HG03064 (cell line): ENCODE data around the gene MICAL1.
"Not testable (repeated sequence)": the region's sequence is repeated elsewhere in the genome, so short reads cannot be mapped to it uniquely, and the experiment has no call there.

Experiments used
- ATAC-seq: cut with Tn5 transposase; IDR thresholded peaks from one replicate; pipeline ENCODE4 v1.9.1; 2021; ENCODE audit warnings: low read depth; ENCODE audit not compliant: unreplicated experiment

MICAL1 gene

GRCh38 chr6:109478222-109478805 lies 22.7 kb upstream of the MICAL1 start:
- no peak for ATAC-seq

- ATAC-seq = no peak
These were observed 22.2 kb upstream of the MICAL1 start for GRCh38 chr6:109477725-109478124.

DNA sequence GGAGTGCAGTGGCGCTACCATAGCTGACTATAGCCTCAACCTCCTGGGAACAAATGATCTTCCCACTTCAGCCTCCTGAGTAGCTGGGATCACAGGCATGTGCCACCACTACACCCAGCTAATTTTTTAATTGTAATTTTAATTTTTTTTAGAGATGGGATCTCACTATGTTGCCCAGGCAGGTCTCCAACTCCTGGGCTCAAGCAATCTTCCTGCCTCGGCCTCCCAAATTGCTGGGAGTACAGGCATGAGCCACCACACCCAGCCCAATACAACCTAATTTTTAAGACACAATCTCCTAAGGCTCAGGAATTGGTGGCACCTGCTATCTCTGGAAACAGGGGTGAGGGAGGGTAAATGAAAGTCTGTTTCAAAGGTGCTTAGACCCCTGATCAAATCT lies 21.6 kb upstream of the MICAL1 start:
- no peak for ATAC-seq

GRCh38 chr6:109475625-109476024 lies 20.1 kb upstream of the MICAL1 start:
- no peak for ATAC-seq

- ATAC-seq = no peak
These were observed 19.4 kb upstream of the MICAL1 start for GRCh38 chr6:109474995-109475394.

- ATAC-seq = no peak
These were observed 17.5 kb upstream of the MICAL1 start for GRCh38 chr6:109473120-109473519.

DNA sequence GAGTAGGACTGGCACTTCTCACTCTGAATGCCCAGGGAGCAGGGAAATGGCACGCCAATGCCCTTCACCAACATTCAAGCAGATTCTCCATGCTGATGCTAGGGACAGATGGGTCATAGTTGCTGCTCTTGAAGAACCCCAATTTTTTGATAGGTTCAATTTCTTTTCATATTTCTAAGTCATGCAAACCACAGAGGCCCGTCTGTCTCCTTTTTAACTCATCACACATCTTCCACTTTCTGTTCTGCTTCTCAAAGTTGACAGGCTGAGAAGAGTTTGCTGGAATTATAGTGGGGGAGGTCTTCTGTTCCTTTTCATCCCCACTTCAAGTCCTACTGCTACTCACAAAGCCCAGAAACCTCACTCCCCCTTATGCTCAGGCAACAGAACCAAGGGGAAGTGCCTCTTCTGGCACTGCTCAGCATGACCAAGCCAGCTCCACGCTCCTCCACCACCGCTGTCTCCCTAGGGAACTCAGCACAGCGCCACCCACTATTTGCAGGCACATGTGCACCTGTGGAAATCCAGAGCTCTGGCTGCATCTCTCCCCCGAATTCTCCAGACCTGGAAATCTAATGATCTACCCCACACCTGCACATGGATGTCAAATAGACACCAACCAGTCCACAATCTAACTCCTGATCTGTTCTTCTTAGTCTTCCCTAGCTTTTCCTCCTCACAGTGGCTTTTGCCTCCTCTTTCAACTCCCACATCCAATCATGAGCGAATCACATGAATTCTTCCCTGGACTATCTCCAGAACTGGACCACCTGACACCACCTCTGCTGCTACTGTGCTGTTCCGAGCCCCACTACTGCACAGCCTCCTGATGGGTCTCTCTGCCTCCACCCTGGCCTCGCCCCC lies 16.8 kb upstream of the MICAL1 start:
- no peak for ATAC-seq

DNA sequence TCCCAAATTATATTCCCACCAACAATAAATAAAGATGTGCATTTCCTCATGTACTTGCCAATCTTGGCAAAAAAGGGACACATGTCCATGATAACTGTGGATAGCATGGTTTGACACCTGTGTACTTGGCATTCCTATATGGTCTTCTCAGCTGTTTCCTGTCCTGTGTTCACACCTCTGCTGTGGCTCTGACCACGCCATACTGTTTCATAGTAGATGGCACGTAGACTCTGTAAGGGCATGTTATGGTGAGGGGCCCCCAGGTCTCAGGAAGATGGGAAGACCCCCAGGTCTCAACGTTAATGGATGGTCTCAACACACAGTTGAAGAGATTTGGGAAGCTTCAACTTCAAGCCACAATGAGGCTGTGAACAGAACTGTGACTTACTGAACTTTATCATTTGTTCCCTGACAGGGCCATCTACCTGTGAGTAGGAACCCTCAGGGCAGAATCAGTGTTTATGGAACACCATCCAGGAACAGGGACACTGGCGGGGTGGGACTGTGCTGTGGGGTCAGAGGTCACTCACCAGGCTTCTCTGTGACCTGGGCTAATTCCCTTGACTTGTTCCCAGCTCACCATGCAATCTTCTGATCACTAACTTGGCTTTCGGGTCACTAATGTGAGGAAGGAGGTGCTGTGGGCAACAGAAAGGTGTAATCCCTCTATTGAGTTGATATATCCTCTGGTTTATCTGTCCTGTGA lies 15.7 kb upstream of the MICAL1 start:
- ATAC-seq = no peak

DNA sequence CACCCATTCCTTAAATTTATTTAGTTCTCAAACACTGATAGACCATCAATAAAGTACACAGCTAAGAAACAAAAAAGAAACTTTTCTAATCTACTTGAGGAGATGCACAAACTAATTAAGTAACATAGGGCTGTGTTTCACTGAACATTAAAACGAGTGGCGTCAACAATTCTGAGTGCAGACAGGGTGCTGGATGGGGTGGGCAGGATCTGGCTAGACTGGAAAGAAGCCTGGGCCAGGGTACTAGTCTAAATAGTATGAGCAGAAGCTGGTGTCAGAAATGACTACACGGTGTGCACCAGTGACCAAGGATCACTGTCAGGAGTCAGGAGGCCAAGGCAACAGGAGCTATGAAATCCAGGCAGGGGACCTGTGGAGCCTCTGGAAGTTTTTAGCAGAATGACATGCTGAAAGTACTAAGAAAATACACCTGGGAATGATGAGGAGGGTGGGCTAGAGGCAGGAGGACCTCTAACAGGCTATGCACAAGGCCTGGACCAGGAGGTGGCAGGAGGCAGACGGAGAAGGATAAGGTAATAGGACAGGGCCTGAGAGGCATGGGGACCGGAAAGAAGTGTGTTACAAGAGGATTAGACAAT lies 14.1 kb upstream of the MICAL1 start:
- no peak for ATAC-seq

DNA sequence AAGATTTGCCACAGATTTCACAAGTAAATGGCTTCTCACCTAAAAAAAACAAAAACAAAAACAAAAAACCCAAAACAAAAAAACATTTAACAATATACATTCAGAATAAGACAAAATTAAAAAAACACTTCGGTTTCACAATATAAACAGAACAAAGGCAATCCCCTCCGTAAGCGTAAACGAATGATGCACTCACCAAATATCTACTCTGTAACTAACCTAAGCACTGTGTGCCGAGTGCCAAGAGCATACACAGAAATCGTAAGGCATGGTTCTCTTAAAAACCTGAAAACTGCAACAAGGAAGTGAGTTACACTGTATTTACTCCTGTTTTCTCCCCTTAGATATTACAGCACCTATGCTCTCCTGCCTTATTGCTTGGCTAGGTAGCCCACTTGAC lies 12.1 kb upstream of the MICAL1 start:
- ATAC-seq = no peak

GRCh38 chr6:109466212-109466923 lies 10.8 kb upstream of the MICAL1 start:
- ATAC-seq = no peak

DNA sequence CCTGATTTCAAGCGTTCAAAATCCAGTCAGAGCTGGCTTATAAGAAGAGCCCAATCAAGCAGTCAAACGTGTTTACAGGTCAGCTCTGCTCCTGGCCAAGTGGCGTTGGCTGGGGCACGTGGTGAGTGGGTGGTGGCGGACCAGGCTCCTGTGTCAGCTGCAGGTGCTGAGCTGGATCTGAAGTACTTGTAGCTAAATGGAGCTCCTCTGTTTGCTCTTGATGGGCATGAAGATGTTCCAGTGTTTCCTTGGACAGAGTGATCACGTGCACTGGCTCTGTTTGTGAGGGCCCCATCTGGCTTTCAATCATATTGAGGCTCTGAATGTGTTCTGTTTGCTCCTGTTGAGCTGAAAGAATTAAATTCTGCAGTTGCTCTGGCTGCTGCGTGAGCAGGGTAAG lies 10.2 kb upstream of the MICAL1 start:
- ATAC-seq = no peak

DNA sequence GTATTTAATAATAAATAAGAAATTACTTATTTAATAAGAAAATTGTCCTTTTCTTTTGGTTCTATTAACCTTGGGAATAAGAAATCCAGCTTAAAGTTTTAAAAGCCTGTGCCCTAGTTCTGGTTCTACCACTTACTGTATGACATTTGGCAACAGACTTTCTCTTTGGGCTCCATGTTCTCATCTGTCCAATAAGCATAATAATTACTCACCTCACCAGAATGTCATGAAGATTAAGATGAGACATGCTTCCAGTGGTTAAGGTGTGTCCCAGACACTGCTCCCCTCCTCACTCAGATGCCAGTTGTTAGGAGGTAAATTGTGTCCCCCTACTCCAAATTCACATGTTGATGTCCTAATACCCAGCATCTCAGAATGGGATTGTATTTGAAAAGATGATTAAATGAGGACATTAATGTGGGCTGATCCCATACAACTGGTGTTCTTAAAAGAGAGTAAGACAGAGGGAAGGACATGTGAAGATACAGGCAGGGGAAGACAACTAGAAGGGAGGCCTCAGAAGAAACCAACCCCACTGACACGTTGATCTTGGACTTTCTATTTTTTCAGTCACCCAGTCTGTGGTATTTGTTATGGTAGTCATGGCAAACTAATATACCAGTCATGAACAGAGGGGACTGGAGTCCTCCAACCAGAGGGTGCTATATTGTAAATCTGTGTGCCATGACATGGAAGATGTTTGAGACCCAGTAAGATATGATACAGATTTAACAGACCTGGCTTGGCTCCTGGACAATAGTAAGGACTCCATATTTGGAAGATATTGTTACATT lies 6.4 kb upstream of the MICAL1 start:
- ATAC-seq = no peak

DNA sequence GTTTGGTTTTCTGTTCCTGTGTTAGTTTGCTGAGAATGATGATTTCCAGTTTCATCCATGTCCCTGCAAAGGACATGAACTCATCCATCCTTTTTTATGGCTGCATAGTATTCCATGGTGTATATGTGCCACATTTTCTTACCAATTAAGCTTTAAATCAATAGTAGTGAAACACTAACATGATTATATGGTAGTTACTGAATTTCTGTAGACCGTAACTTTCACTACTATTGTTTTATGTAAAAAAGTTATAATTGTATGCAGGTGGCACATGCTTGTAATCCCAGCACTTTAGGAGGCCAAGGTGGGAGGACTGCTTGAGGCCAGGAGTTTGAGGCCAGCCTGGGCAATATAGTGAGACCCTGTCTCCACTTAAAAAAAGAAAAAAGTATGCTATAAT lies 5.6 kb upstream of the MICAL1 start:
- ATAC-seq = not testable (repeated sequence)

DNA sequence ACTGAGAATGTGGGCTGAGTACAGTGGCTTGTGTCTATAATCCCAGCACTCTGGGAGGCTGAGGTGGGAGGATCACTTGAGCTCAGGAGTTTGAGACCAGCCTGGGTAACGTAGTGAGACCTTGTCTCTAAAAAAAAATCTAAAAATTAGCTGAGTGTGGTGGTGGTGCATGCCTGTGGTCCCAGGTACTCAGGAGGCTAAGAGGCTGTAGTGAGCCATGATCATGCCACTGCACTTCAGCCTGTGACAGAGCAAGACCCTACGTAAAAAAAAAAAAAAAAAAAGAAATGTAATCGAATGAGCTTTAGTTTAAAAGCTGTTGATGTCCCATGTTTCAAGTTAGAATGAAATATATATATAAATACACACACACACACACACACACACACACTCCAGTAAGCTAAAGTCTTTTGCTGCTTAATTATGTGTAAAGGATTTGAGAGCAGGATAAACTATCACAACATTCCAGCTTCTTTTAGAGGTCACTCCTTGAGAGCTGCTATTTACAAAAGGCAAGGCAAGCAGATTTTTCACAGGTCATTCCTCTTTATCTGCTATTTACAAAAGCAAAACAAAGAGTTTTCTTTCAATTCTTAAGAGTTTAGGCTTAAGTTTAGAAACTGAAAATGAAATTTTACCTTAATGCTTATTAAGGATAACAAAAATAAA lies 4.7 kb upstream of the MICAL1 start:
- no peak for ATAC-seq

- ATAC-seq = no peak
These were observed 3.4 kb upstream of the MICAL1 start for GRCh38 chr6:109458774-109459531.

- no peak for ATAC-seq
These were observed 2.0 kb upstream of the MICAL1 start for GRCh38 chr6:109457562-109457996.

GRCh38 chr6:109456710-109457561 lies 1.4 kb upstream of the MICAL1 start:
- ATAC-seq = no peak
